Dendritic cell treated with granulocyte-macrophage colony-stimulating factor and Interleukin-4, amounts not matched to agents 40 ng/mL and 50 ng/mL, for 4 days (primary cell): ENCODE measurements around the gene ISG20L2.

Experiments
- H3K27ac Mint-ChIP-seq: one replicate; pipeline ENCODE4 v1.8.0; 2022; ENCODE audit warnings: mild to moderate bottlenecking, mixed read lengths
- H3K27me3 Mint-ChIP-seq: one replicate; pipeline ENCODE4 v1.8.0; 2022; ENCODE audit warnings: mild to moderate bottlenecking, mixed read lengths
- H3K36me3 Mint-ChIP-seq: one replicate; pipeline ENCODE4 v1.8.0; 2022; ENCODE audit warnings: low read depth, mixed read lengths
- H3K4me1 Mint-ChIP-seq: one replicate; pipeline ENCODE4 v1.8.0; 2022; ENCODE audit warnings: low read depth, mixed read lengths
- H3K4me3 Mint-ChIP-seq: one replicate; pipeline ENCODE4 v1.8.0; 2022; ENCODE audit warnings: mild to moderate bottlenecking, moderate library complexity, mixed read lengths
- H3K9me3 Mint-ChIP-seq: one replicate; pipeline ENCODE4 v1.8.0; 2022; ENCODE audit warnings: mixed read lengths
- intact Hi-C: fragments of 100-400 bp; cut with micrococcal nuclease; formaldehyde crosslinking; loops from one replicate; pipeline ENCODE4 v1.15.0; 2022

Gene ISG20L2

GRCh38 chr1:156728599-156729462, at the start of gene ISG20L2:
ISG20L2 (minus strand) TSS chr1:156728766; CDS start chr1:156727652, 1,114 bp downstream.
- no peaks in the 10 kb centered on the region for H3K27me3 Mint-ChIP-seq
- H3K4me1 Mint-ChIP-seq = peaks cover 23% of the 10 kb centered on the region
- peaks cover 25% of the 10 kb centered on the region for H3K36me3 Mint-ChIP-seq
- H3K4me3 Mint-ChIP-seq = no peak within 1 kb of the TSS
- no peaks in the 10 kb centered on the region for H3K9me3 Mint-ChIP-seq
- intact Hi-C loops = loop anchor here (1.0 kb wide), 3 partner anchors 12 to 163 kb away; partner anchors contain the start of genes MRPL24 and PRCC
- no peak within 1 kb of the TSS for H3K27ac Mint-ChIP-seq

- H3K27ac Mint-ChIP-seq = no peak overlapping the region
- H3K4me1 Mint-ChIP-seq = peaks cover 31% of the 10 kb centered on the region
- no peak overlapping the region for H3K4me3 Mint-ChIP-seq
- intact Hi-C loops = no loop called here
- H3K36me3 Mint-ChIP-seq = peaks cover 40% of the 10 kb centered on the region
- H3K9me3 Mint-ChIP-seq = no peaks in the 10 kb centered on the region
- no peaks in the 10 kb centered on the region for H3K27me3 Mint-ChIP-seq
These were observed 49.0 kb upstream of the ISG20L2 start for GRCh38 chr1:156777573-156777972.

GRCh38 chr1:156776942-156777341, 48.4 kb upstream of the ISG20L2 start:
- intact Hi-C loops = no loop called here
- H3K36me3 Mint-ChIP-seq = peaks cover 40% of the 10 kb centered on the region
- no peaks in the 10 kb centered on the region for H3K9me3 Mint-ChIP-seq
- peaks cover 35% of the 10 kb centered on the region for H3K4me1 Mint-ChIP-seq
- H3K4me3 Mint-ChIP-seq = no peak overlapping the region
- H3K27ac Mint-ChIP-seq = no peak overlapping the region
- H3K27me3 Mint-ChIP-seq = no peaks in the 10 kb centered on the region

GRCh38 chr1:156775799-156776198, 47.2 kb upstream of the ISG20L2 start:
- Mint-ChIP-seq H3K4me3 (no peak overlapping the region), H3K27me3 (no peaks in the 10 kb centered on the region)
- intact Hi-C loops = no loop called here

GRCh38 chr1:156773607-156774006, 45.0 kb upstream of the ISG20L2 start:
- no peaks in the 10 kb centered on the region for H3K9me3 Mint-ChIP-seq
- intact Hi-C loops = no loop called here
- no peak overlapping the region for H3K4me3 Mint-ChIP-seq
- H3K4me1 Mint-ChIP-seq = peaks cover 57% of the 10 kb centered on the region
- H3K27ac Mint-ChIP-seq = no peak overlapping the region
- H3K36me3 Mint-ChIP-seq = peaks cover 50% of the 10 kb centered on the region
- no peaks in the 10 kb centered on the region for H3K27me3 Mint-ChIP-seq

More at GRCh38 chr1:156775799-156776198, 47.2 kb upstream of the ISG20L2 start:
- H3K9me3 Mint-ChIP-seq = no peaks in the 10 kb centered on the region
- no peak overlapping the region for H3K27ac Mint-ChIP-seq
- peaks cover 38% of the 10 kb centered on the region for H3K36me3 Mint-ChIP-seq
- peaks cover 35% of the 10 kb centered on the region for H3K4me1 Mint-ChIP-seq

GRCh38 chr1:156772728-156773497, 44.3 kb upstream of the ISG20L2 start:
- Mint-ChIP-seq H3K27ac (no peak overlapping the region), H3K27me3 (no peaks in the 10 kb centered on the region), H3K9me3 (no peaks in the 10 kb centered on the region), H3K36me3 (peaks cover 44% of the 10 kb centered on the region), H3K4me1 (peaks cover 60% of the 10 kb centered on the region), H3K4me3 (no peak overlapping the region)
- intact Hi-C loops = no loop called here

- H3K36me3 Mint-ChIP-seq = peaks cover 44% of the 10 kb centered on the region
- intact Hi-C loops = no loop called here
- peaks cover 54% of the 10 kb centered on the region for H3K4me1 Mint-ChIP-seq
- H3K27ac Mint-ChIP-seq = no peak overlapping the region
- no peaks in the 10 kb centered on the region for H3K9me3 Mint-ChIP-seq
- no peaks in the 10 kb centered on the region for H3K27me3 Mint-ChIP-seq
- no peak overlapping the region for H3K4me3 Mint-ChIP-seq
These were observed 43.7 kb upstream of the ISG20L2 start for GRCh38 chr1:156772222-156772621.

- Mint-ChIP-seq H3K4me1 (peaks cover 61% of the 10 kb centered on the region), H3K27me3 (no peaks in the 10 kb centered on the region), H3K9me3 (no peaks in the 10 kb centered on the region), H3K4me3 (no peak overlapping the region), H3K27ac (no peak overlapping the region), H3K36me3 (peaks cover 38% of the 10 kb centered on the region)
- intact Hi-C loops = no loop called here
These were observed 40.2 kb upstream of the ISG20L2 start for GRCh38 chr1:156768610-156769295.

- Mint-ChIP-seq H3K27ac (no peak overlapping the region), H3K4me1 (peaks cover 60% of the 10 kb centered on the region), H3K27me3 (no peaks in the 10 kb centered on the region), H3K4me3 (no peak overlapping the region), H3K9me3 (no peaks in the 10 kb centered on the region), H3K36me3 (peaks cover 36% of the 10 kb centered on the region)
- intact Hi-C loops = loop anchor here (1.0 kb wide), 3 partner anchors 17 to 40 kb away; partner anchors contain the start of genes HDGF, ISG20L2, METTL25B and MRPL24
These were observed 39.5 kb upstream of the ISG20L2 start for GRCh38 chr1:156767879-156768604.

GRCh38 chr1:156767101-156767878, 38.7 kb upstream of the ISG20L2 start, which contains the start of gene PRCC:
PRCC (plus strand) TSS chr1:156767535; CDS start chr1:156767772, 237 bp downstream.
- intact Hi-C loops = loop anchor here (1.0 kb wide), 3 partner anchors 16 to 39 kb away; partner anchors contain the start of genes HDGF, ISG20L2, METTL25B and MRPL24
- peaks cover 53% of the 10 kb centered on the region for H3K4me1 Mint-ChIP-seq
- no peak within 1 kb of the TSS for H3K27ac Mint-ChIP-seq
- H3K27me3 Mint-ChIP-seq = no peaks in the 10 kb centered on the region
- peaks cover 28% of the 10 kb centered on the region for H3K36me3 Mint-ChIP-seq
- no peak within 1 kb of the TSS for H3K4me3 Mint-ChIP-seq
- H3K9me3 Mint-ChIP-seq = no peaks in the 10 kb centered on the region

GRCh38 chr1:156766298-156767100, 37.9 kb upstream of the ISG20L2 start:
- H3K4me1 Mint-ChIP-seq = peaks cover 49% of the 10 kb centered on the region

GRCh38 chr1:156765666-156766065, 37.1 kb upstream of the ISG20L2 start:
- no peak overlapping the region for H3K4me3 Mint-ChIP-seq
- peaks cover 15% of the 10 kb centered on the region for H3K36me3 Mint-ChIP-seq
- no peaks in the 10 kb centered on the region for H3K27me3 Mint-ChIP-seq
- peaks cover 41% of the 10 kb centered on the region for H3K4me1 Mint-ChIP-seq
- intact Hi-C loops = no loop called here
- H3K27ac Mint-ChIP-seq = no peak overlapping the region
- no peaks in the 10 kb centered on the region for H3K9me3 Mint-ChIP-seq

More at GRCh38 chr1:156766298-156767100, 37.9 kb upstream of the ISG20L2 start:
- H3K9me3 Mint-ChIP-seq = no peaks in the 10 kb centered on the region
- intact Hi-C loops = loop anchor here (1.0 kb wide), 3 partner anchors 15 to 38 kb away; partner anchors contain the start of genes HDGF, ISG20L2, METTL25B and MRPL24
- no peak overlapping the region for H3K4me3 Mint-ChIP-seq
- H3K36me3 Mint-ChIP-seq = peaks cover 23% of the 10 kb centered on the region
- H3K27ac Mint-ChIP-seq = no peak overlapping the region
- no peaks in the 10 kb centered on the region for H3K27me3 Mint-ChIP-seq
